Stimulated activated CD4-positive, alpha-beta T cell treated with anti-CD3 and anti-CD28 coated beads, Interleukin-4, amount 100 ng/mL, for 48 hours (primary cell): ENCODE data around the gene PTGFRN.

Experiments used
- DNase-seq, 2 donors: peaks; one replicate each; pipeline ENCODE4 v3.0.0-alpha.2; 2020; ENCODE audit warnings: low read depth in 2 of 2

Gene PTGFRN

DNA sequence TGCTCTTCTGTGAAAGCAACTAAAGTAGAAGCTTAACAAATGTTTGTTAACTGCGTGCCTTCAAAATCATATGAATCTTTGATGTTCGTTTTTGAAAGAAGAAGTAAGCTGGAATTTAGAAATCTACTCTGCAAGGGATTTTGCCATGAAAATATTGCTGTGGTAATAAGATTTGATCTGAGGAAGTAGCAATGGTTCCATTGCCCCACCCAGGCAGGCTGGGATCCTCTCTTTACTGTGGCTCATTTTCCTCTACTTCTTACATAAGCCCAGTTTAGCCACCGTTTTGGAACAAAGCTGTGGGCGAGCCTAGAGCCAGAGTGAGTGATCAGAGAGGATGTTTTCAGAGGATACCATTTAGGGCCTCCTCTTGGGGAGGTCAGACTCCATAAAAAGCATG lies 20.3 kb upstream of the PTGFRN start:
- no peak for DNase-seq

DNA sequence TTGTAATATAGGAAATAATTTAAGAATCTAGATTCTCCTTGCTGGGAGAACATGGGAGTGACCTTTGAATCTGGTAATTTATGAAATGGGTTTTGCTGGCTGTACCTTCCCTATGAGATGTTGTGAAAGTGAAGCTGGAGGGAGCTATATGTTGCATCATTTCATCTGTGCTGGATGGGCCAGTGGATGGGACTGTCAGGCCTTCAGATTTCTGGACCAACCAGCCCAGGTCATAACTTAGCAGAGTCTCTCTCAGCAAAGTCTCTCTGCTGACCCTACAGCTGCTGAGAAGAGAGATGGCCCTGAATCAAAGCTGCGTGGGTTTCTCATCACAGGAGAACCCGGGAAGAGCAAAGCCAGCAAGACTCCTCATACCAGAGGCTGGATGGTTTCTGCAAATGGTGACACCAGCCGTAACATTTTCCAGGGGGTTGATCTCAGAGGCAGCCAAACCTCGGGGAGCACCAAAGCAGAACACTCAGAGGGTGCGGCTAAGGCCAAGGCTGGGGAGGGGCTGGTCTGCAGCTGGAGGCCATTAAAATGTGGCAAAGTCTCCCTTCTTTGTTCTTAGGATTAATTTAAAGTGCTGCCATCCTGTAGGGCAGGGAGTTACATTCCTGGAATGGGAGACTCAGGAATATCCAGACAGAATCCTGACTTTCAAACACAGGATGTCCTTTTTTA lies 18.2 kb upstream of the PTGFRN start:
- no peak for DNase-seq

DNA sequence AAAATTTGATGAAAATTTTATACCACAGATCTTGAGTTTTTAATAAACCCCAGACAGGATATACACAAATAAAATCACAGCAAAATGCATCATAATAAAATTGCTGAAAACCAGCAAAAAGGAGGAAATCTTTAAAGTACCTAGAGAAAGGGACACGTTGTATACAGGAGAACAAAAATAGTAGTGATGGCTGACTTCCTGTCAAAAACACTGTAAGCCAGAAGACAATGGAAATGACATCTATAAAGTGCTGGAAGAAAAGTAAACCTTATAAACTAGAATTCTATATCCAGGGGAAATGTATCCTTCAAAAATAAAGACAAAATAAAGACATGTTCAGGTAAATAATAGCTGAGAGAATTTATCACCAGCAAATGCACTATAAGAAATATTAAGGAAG lies 14.6 kb upstream of the PTGFRN start:
- DNase-seq = no peak

DNA sequence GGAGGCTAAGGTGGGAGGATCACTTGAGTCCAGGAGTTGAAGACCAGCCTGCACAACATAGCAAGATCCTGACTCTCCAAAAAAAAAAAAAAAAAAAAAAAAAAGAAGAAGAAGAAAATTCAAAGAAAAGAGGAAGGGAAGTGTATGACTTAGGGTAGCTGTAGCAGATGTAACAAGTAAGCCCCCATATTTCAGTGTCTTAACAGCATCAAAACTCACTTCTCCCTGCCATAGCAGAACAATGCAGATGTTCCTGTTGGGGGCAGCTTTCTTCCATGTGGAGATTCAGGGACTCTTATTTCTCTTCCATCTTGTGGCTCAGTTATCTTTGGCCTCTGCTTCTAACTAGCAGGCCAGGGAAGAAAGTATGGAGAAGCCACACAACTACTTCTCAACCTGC lies 10.2 kb upstream of the PTGFRN start:
- no peak for DNase-seq

DNA sequence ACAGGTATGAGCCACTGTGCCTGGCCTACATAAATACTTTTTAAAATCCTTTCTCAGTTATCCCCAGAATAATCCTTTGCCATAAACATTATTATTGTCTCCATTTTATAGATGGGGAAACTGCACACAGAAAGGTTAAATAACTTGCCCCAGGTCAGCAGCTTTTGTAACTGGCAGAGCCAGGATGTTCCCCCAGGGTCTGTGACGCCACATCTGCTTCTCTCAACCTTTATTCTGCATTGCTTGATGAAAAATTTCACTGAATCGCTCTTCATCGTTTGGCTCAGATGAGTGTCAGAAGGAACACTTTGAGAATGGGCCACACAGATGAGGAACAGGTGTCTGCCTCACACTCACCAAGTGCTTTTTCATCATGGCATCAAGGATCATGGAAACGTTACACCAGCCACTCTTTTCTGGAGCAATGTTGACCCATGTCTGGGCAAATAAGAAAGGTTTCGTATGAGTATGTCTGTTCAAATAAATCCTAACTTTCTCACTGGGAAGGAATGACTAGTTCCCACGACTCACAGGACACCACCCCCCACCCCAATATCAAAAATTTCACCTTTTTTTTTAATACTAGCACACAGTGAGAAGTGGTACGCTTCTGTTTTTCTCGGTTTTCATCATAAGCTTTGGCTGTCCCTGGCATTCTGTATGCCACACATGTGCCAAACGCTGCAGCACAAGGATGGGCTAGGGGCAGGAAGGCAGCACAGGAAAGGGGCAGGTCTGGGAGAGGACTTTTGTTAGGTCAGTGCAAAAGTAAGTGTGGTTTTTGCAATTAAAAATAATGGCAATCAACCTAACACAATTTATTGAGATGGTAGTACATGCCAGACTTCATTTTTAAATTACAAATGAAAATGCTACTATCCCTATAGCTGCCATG lies 9.0 kb upstream of the PTGFRN start:
- DNase-seq = no peak

DNA sequence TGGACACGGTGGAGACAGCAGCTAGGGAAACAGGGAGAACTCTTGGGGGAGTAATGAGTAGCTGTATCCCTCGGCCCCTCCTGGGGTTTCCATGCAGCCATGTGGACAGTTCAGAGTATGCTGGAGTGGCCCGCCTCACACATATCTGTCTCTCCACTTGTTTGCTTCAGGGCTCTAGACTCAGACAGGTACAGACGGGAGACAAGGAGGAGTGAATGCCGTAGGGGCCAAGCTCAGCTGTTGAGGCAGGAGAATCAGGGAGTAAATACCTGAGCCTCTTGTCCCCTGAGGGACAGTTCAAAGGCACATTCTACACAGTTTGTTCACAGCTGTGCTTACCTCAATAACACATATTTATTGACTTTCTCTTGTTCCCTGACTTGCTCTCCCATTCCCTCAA lies 7.7 kb upstream of the PTGFRN start:
- DNase-seq = no peak

DNA sequence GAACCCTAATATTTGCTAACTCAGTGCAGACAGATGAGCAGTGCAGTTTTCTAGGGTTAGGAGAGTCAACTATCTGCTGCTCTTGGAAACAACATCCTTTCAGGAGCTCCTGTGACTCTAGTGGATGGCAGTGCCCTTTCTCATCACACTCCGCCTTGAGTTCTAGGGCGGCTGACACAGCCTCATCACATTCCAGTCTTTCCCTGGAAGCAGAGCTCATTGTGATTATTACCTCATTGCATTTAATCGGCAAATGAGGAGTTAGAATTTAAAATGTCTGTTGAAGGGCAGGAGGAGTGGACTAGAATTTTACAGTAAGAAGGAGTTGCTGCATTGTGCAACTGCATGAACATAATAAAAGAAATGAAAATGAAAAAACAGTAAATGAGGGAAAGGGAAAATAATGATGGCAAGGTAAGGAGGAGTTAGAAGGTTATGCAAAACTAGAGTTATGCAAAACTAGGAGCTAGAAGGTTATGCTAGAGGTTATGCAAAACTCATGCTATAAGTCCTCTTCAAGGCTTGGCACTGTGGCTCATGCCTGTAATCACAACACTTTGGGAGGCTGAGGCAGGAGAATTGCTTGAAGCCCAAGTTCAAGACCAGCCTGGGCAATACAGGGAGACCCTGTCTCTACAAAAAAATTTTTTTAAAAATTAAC lies 6.9 kb upstream of the PTGFRN start:
- DNase-seq = no peak

DNA sequence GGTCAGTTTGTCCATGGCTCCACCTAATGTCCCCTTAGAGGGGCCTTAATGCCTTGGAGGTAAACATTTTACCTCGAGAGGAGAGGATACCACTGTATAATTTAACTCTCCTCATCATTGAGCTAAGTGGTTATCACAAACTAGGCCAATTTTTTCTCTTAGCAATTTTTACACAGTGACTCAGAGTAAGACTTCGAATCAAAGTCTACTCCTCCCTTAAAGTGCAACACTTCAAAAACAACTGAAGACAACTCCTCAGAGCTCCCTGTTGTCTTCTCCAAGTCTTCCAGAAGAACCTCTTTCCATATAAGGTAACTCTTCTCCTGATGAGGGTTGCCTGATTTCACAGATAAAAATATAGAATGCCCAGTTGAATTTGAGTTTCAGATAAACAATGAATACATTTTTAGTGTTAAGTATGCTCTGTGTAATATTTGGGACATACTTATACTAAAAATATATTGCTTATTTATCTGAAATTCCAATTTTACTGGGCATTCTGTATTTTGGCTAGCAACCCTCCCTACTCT lies 4.9 kb upstream of the PTGFRN start:
- no peak for DNase-seq

DNA sequence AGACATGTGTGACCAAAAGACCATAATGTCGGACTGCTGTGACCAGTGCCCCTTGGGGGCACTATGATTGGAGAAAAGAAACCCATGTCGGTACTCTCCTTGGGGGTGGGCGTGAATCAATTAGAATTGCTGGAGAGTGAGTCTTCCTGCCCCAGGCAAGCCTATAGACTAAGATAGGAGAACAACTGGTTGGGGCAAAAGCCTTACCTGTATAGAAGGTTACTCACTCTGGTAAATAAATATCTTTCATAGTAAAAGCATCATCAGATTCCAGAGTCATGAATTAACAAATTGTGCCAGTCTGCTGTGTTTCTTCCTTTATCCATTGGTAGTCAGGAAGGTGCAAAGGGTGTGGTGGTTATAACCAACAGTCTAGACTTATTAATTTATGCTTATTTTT lies 2.9 kb upstream of the PTGFRN start:
- no peak for DNase-seq

DNA sequence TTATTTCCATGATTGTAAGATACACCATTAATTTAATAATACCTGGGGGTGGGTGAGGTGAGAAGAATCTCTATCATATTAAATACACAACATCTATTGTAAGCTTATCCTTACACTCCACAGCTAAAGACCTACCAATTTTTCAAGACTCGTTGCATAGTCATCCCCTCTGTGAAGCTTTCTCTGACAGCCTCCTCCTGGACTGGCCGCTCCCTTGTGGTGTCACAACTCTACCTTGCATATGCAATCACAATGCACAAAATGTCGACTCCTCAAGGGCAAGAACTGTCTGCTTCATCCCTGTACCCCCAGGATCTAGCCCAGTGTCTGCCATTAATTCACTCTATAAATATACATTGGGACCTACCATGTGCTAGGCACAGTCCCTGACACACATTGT lies 2.4 kb upstream of the PTGFRN start:
- no peak for DNase-seq

DNA sequence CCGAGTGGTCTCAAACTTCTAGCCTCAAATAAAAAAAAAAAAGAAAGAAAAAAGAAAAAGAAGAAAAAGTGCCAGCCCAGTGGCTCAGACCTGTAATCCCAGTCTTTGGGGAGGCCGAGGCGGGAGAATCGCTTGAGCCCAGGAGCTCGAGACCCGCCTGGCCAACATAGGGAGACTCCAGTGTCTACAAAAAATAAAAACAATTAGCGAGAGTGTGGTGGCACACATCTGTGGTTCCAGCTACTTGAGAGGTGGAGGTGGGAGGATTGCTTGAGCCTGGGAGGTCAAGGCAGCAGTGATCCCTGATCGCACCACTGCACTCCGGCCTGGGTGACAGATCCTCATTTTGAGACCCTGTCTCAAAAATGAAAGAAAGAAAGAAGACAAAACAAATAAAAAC lies 1.4 kb upstream of the PTGFRN start:
- DNase-seq = no peak

DNA sequence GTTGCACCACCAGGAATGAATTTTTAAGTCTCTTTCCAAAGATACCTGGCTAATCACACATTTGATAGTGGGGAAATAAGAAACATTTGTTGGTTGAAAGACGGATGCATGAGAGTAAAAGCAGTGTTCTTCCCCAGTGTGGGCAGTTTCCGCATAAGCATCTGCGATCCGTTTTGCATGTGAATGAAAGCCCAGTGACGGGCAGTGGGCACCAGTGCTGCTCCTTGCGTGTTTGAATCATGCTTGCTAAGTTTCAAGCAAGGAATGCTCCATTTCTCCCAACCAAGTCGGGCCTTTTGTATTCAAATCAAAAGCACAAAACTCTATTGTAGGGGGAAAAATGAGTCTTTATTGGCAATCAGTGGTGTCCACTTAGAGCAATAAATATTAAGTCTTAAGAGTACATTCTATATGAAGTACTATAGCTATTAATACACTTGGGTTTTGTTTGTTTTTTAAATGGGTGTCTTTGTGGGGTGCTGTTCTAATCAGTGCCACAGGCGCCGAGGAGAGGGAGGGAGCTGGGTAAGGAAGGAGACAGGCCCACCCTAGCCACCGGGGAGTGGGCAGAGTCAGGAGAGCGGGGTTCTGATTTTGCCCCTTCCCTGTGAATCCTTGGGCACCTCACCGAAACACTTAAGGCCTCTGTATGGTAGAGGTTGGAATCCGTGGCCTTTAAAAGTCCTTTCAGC lies 750 bp upstream of the PTGFRN start:
- DNase-seq = no peak

DNA sequence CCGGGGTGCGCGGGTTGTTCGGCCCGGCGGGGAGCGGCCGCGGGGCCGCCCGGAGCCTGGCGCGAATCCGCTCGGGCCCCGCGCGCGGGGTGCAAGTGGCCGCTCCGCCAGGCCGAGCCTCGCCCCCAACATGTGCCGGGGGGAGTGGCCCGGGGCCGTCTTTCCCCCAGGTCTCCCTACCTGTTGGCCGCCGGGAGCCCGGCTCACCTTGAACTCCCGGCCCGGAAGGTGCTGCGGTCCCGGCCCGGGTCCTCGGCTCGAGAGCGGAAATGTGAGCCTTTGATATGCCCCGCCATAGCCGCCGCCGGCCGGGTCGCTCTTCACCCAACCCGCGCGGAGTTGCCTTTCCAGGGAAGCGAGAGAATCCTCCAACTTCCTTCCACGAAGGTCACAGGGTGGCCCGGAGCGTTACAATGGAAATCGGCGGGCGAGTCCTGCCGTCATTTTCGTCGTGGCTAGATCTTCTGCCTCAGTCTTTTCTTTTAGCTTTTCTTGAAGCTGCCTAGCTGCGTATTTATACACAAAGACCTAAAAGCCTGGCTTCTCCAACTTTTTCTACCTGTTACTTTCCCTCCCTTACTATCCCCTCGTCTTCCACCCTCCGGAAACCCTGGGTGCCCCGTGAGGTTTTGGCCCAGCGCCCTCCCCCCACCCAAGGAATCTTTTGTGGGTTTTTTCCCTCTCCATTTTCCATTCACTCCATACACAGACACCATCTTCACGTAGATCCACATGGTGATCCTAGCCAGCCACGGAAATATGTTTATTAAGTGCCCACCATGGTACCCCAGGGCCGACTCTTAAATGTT lies 867 bp downstream of the PTGFRN start:
- peak; percentile 28 to 40 for DNase-seq

DNA sequence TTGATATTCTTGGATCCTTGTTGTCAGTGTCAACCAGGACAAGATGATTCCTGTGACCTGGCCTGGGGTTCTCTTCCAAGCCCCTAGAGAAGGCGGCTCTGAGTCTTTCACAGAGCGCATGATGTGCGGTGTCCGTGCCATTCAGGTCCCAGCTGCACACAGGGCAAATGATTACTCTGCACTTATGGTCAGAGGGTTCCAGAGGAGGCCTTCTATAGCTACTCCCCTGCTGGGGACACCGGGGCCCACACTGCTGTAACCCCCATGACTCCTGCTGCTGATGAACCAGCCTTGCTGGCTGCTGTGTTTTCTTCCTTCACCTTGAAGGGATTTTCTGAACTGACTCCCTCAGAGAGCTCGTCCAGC lies 1.5 kb downstream of the PTGFRN start:
- DNase-seq = no peak

DNA sequence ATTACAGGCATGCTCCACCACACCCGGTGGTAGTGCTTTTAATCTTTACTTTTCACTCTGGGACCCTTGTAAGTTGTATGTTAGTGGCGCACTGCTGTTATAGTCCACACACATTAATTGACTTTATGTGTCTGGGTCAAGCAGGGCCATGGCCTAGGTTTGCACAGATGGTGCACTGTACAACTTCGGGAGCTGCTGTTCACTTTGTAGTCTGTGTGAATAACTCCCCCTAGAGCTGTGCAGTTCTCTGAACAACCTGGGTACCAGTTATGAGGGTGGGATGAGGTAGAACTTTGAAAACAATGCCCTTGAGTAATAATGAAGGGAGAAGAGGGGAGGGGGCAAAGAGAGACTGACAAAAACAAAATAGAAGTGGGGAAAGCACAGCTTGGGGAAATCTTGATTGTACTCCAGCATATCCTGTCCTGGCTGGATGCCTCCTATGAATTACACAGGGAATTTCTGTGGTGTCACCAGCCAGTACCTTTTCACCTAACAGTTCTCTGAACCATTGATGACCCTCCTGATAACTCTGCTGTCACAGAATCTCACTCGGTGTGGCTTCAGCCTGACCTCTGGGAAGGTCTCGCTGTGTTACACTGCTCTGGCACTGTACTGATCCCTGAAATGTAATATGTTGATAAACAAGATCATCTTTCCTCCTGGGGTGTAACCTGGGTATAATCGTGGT lies 2.2 kb downstream of the PTGFRN start:
- DNase-seq = no peak

DNA sequence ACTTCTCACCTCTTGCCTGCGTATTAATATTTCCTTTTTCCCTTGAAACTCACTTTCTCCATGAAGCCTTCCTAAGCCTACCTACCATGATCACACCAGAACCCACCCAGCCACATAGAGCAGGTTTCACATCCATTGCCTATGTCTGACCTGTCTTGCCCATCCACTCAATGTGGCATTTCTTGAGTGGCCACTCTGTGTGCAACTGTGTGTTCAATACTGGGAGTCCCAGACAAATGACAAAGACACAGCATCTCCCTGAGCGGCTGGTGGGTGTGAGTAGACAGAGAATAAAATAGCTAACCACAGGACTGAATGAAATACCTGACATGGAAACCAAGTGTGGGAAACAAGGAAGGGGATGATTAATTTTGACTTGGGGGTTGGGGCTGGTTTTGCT lies 3.1 kb downstream of the PTGFRN start:
- DNase-seq = no peak

DNA sequence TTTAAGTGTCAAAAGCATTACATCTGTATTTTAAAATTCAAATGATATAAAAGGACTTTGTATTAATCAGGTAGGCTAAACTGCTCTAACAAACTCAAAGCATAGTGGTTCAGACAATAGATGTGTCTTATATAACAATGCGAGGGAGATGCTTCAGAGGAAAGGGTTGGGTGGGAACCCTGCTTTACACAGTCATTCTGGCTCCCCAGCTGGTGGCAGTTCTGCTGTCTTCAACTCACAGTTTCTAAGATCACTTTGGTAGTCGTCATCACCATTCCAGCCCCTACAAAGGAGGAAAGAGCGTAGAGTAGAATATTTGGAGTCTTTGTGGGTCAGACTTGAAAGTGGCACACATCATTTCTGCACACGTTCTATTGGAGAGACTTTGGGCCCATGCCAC lies 4.2 kb downstream of the PTGFRN start:
- no peak for DNase-seq

DNA sequence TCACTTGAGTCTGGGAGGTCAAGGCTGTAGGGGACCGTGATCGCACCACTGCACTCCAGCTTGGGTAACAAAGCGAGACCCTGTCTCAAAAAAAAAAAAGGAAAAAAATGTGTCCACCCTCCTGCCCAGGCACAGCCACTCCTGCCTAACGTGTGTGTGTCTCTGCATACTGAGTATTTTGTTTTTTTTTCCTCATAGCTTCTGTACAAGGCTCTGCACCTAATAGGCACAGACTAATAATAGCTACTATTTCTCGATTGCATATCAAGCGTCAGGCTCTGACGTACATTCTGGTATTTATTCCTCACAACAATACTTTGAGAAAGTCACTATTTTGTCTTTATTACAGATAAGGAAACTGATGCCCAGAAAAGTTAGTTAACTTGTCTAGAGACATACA lies 5.0 kb downstream of the PTGFRN start:
- DNase-seq = no peak

DNA sequence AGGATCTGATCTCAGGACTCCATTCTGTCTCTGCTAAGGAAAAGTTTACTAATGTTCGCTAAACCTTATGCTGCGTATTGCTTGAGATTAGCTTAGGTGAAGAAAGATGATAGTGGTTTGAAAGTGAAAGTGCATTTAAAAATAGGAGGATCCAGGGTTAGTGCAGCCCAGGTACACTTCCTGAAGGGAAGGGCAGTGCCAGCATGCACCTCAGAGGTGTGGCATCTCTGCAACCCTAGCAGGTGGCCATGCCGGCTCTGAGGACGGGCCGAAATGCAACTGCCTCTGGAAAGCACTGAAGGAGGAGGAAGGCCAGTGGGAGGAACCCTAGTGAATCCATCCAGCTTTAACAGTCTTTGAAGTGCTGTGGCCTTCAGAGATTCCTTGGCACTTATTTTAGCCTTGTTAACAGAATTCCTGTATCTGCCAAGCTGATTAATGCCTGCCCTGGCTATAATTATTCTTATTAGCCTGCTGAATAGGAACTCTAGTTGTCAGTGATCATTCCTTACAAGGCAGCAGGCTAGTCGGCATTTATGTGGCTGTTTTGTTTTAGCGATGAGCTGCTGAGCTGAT lies 5.5 kb downstream of the PTGFRN start:
- DNase-seq = no peak

DNA sequence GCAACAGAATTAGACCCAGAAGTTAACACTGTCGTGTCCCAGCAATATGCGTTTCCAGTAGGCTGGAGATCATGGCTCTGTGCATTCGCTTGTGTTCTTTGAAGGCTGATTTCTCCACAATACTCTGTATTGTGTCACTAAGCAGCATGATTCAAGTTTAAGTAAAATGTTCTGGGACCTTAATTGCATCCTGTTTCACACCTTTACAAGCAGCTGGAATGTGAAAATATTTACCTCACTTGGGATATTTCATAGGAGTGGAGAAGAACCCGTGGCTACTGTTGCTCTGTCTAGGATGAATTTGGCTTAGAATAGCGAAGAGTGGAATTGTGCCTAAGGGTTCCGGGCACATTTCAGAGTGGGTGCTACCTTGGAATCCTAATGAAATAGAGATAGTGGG lies 6.3 kb downstream of the PTGFRN start:
- no peak for DNase-seq
